ENCODE results near the gene DOC2A.

DOC2A gene

DNA sequence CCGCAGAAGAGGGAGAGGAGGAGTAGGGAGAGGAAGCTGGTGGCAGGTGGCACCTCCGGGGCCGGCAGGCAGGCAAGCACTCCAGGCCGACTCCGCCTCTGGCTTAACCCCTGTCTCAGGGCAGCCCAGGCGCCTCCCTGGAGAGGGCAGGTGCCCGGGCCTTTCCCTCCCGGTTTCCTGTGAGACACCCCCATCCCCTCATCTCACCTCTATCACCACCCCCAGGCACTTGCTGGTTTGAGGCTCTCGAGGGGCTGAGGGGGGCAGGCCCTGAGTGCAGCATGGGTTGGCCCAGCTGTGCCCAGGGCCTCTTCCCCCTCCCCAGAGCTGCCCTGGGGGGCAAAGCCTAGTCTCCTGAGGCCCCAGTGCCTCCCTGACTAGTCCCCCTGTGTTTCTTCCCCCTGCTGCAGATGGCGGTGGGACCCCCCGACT is 6.0 kb downstream of the DOC2A start:
- H3K4me1 Mint-ChIP-seq (ENCODE audit: low read depth) = peaks cover 5% of the 10 kb centered on the region
- H3K27ac Mint-ChIP-seq = no peak overlapping the region
- peaks cover 23% of the 10 kb centered on the region for H3K27me3 Mint-ChIP-seq
- H3K36me3 Mint-ChIP-seq (ENCODE audit: low read depth) = peaks cover 54% of the 10 kb centered on the region
- no peaks in the 10 kb centered on the region for H3K9me3 Mint-ChIP-seq
- intact Hi-C loops (cut with micrococcal nuclease) = loop anchor here (10.0 kb wide), 1 partner anchor 90 kb away; no protein-coding TSS in a partner anchor
- H3K4me3 Mint-ChIP-seq = no peak overlapping the region

GRCh38 chr16:30004424-30004776 is 6.4 kb downstream of the DOC2A start:
- Mint-ChIP-seq H3K36me3 (ENCODE audit: low read depth) (peaks cover 59% of the 10 kb centered on the region), H3K9me3 (no peaks in the 10 kb centered on the region)
- intact Hi-C loops (cut with micrococcal nuclease) = loop anchor here (10.0 kb wide), 1 partner anchor 90 kb away; no protein-coding TSS in a partner anchor

GRCh38 chr16:30003670-30004423 is 7.0 kb downstream of the DOC2A start:
- intact Hi-C loops (cut with micrococcal nuclease) = loop anchor here (10.0 kb wide), 1 partner anchor 89 kb away; no protein-coding TSS in a partner anchor
- Mint-ChIP-seq H3K27ac (no peak overlapping the region), H3K4me1 (ENCODE audit: low read depth) (peaks cover 5% of the 10 kb centered on the region)

More at GRCh38 chr16:30004424-30004776, 6.4 kb downstream of the DOC2A start:
- Mint-ChIP-seq H3K4me1 (ENCODE audit: low read depth) (peaks cover 5% of the 10 kb centered on the region), H3K4me3 (no peak overlapping the region), H3K27me3 (peaks cover 18% of the 10 kb centered on the region), H3K27ac (no peak overlapping the region)

GRCh38 chr16:30002614-30003346 is 8.0 kb downstream of the DOC2A start:
- H3K4me1 Mint-ChIP-seq (ENCODE audit: low read depth) = peaks cover 5% of the 10 kb centered on the region
- H3K4me3 Mint-ChIP-seq = no peak overlapping the region
- H3K27ac Mint-ChIP-seq = no peak overlapping the region
- intact Hi-C loops (cut with micrococcal nuclease) = loop anchor here (10.0 kb wide), 1 partner anchor 88 kb away; no protein-coding TSS in a partner anchor
- no peaks in the 10 kb centered on the region for H3K9me3 Mint-ChIP-seq
- H3K27me3 Mint-ChIP-seq = peaks cover 3% of the 10 kb centered on the region
- H3K36me3 Mint-ChIP-seq (ENCODE audit: low read depth) = peaks cover 75% of the 10 kb centered on the region

More at GRCh38 chr16:30003670-30004423, 7.0 kb downstream of the DOC2A start:
- H3K27me3 Mint-ChIP-seq = peaks cover 13% of the 10 kb centered on the region
- H3K4me3 Mint-ChIP-seq = no peak overlapping the region
- peaks cover 64% of the 10 kb centered on the region for H3K36me3 Mint-ChIP-seq (ENCODE audit: low read depth)
- no peaks in the 10 kb centered on the region for H3K9me3 Mint-ChIP-seq

DNA sequence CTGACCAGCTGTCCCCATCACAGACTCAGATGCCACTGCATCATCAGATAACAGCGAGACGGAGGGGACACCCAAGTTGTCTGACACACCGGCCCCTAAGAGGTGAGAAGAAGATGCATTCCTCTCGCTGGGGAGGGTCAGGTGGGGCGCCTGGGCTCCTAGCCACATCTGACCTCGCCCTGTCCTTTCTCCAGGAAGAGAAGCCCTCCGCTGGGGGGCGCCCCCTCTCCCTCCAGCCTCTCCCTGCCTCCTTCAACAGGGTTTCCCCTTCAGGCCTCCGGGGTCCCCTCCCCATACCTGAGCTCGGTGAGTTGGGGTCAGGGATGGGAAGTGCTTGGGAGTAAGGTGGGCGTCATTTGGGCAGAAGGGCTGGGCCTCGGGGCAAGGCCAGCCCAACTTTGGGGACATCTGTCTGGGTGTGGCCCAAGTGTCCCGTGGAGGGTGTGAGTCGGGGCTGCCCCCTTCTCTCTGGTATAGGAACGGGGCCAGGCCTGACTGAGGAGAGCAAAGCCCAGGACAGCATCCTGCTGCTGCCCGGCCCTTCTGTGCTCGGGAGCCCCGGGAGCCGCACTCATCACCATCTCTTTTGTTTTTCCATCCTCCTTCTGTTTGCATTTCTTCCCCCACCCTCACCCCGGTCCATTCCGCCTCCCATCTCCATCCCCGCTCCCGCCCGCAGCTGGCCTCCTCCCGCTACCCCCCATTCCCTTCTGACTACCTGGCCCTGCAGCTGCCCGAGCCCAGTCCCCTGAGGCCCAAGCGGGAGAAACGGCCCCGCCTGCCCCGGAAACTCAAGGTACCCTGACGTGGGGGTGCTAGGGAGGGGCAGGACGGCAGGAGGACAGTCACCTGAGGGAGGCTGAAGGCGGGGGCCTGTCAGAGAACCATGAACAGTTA is 9.8 kb downstream of the DOC2A start:
- H3K9me3 Mint-ChIP-seq = no peaks in the 10 kb centered on the region
- no peak overlapping the region for H3K27ac Mint-ChIP-seq
- intact Hi-C loops (cut with micrococcal nuclease) = loop anchor here (10.0 kb wide), 1 partner anchor 86 kb away; no protein-coding TSS in a partner anchor
- no peaks in the 10 kb centered on the region for H3K27me3 Mint-ChIP-seq
- H3K4me1 Mint-ChIP-seq (ENCODE audit: low read depth) = peaks cover 16% of the 10 kb centered on the region
- H3K36me3 Mint-ChIP-seq (ENCODE audit: low read depth) = peaks cover 76% of the 10 kb centered on the region
- H3K4me3 Mint-ChIP-seq = no peak overlapping the region

DNA sequence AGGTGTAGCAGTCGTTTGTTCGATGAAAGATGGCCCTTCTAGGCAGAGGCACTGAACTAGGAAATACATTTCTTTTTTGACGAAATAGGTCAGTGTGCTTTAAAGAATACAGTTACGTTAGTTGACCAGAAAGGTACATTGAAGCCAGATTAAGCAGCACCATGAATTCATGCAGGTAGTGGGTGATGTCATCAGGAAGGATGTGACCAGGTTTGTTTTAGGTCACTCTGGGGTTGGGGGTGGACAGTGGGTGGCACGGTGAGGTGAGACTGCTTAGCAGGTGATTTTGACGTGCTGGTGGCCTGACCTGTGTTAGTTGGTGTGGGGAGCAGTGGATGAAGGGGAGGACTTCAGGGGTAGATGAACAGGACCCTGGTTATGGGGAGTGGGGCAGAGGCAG is 11.2 kb downstream of the DOC2A start:
- Mint-ChIP-seq H3K9me3 (no peaks in the 10 kb centered on the region), H3K27me3 (no peaks in the 10 kb centered on the region), H3K27ac (no peak overlapping the region), H3K4me1 (ENCODE audit: low read depth) (peaks cover 23% of the 10 kb centered on the region), H3K36me3 (ENCODE audit: low read depth) (peaks cover 84% of the 10 kb centered on the region), H3K4me3 (no peak overlapping the region)
- intact Hi-C loops (cut with micrococcal nuclease) = loop anchor here (5.0 to 10.0 kb wide), 2 partner anchors 85 to 192 kb away; partner anchors contain the start of gene MAZ

- H3K4me1 Mint-ChIP-seq (ENCODE audit: low read depth) = peaks cover 33% of the 10 kb centered on the region
- peak overlapping the region; percentile 100 for H3K4me3 Mint-ChIP-seq
- no peaks in the 10 kb centered on the region for H3K27me3 Mint-ChIP-seq
- peaks cover 80% of the 10 kb centered on the region for H3K36me3 Mint-ChIP-seq (ENCODE audit: low read depth)
- H3K9me3 Mint-ChIP-seq = no peaks in the 10 kb centered on the region
- H3K27ac Mint-ChIP-seq = peak overlapping the region; percentile 98
- intact Hi-C loops (cut with micrococcal nuclease) = loop anchor here (1.0 to 5.0 kb wide), 2 partner anchors 24 to 190 kb away; partner anchors contain the start of genes MAZ and TAOK2
Measured at GRCh38 chr16:29996766-29997250, 14.0 kb downstream of the DOC2A start.

DNA sequence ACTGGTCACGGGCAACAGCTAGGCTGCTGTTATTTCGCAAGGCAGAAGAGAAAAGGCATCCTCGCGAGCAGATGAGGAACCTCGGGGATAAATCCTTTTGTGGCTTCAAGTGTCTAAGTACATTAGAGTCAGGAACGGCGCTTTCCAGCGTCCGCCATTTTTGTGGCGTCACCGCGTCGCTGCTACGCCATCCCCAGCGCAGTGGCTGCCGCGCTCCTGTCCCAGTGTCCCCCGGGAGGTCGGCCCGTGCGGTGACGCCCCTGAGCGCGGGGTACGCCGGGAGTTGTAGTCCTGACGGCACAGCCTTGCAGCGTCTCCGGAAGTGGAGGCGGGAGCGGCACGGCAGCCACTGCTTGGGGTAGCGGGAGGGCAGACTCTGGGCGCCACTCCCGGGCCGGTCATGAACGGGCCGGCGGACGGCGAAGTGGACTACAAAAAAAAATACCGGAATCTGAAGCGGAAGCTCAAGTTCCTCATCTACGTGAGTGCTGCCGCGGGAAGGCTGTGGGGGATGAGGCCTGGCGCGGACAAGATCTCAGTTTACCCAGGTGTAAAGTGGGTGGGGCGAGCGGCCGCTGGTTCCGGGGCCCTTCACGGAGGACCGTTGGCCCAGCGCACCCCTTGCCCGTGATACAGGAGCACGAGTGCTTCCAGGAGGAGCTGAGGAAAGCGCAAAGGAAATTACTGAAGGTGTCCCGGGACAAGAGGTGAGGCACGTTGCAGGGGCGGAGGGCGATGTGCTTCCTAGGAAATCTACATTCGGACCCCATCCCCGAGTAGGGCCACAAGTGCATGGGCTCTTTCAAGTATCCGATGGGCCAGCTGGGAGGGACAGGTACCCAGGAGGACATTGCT is 14.7 kb downstream of the DOC2A start, which contains the start of gene INO80E:
INO80E (plus strand) TSS at position 331 of the 855 bp plus-strand sequence; CDS start at position 401, 70 bp downstream.
- Mint-ChIP-seq H3K4me3 (peak within 1 kb of the TSS; percentile 100), H3K36me3 (ENCODE audit: low read depth) (peaks cover 80% of the 10 kb centered on the region), H3K4me1 (ENCODE audit: low read depth) (peaks cover 33% of the 10 kb centered on the region), H3K27me3 (no peaks in the 10 kb centered on the region), H3K27ac (peak within 1 kb of the TSS; percentile 98), H3K9me3 (no peaks in the 10 kb centered on the region)
- intact Hi-C loops (cut with micrococcal nuclease) = loop anchor here (1.0 to 5.0 kb wide), 2 partner anchors 23 to 189 kb away; partner anchors contain the start of genes MAZ and TAOK2

- H3K27me3 Mint-ChIP-seq = no peaks in the 10 kb centered on the region
- intact Hi-C loops (cut with micrococcal nuclease) = loop anchor here (5.0 kb wide), 1 partner anchor 188 kb away; the partner anchor contains the start of gene MAZ
Measured at GRCh38 chr16:29995324-29995910, 15.4 kb downstream of the DOC2A start, which contains the start of gene HIRIP3. Gene HIRIP3, minus strand, starts transcription at chr16:29995617. Its CDS starts 12 bp downstream, at chr16:29995605.

GRCh38 chr16:29994600-29995323 is 16.1 kb downstream of the DOC2A start:
- no peaks in the 10 kb centered on the region for H3K27me3 Mint-ChIP-seq
- no peaks in the 10 kb centered on the region for H3K9me3 Mint-ChIP-seq
- intact Hi-C loops (cut with micrococcal nuclease) = loop anchor here (5.0 kb wide), 1 partner anchor 187 kb away; the partner anchor contains the start of gene MAZ
- H3K36me3 Mint-ChIP-seq (ENCODE audit: low read depth) = peaks cover 80% of the 10 kb centered on the region
- H3K4me3 Mint-ChIP-seq = peak overlapping the region; percentile 100
- H3K4me1 Mint-ChIP-seq (ENCODE audit: low read depth) = peaks cover 33% of the 10 kb centered on the region
- H3K27ac Mint-ChIP-seq = peak overlapping the region; percentile 98

More at GRCh38 chr16:29995324-29995910, 15.4 kb downstream of the DOC2A start, which contains the start of gene HIRIP3:
- Mint-ChIP-seq H3K4me1 (ENCODE audit: low read depth) (peaks cover 33% of the 10 kb centered on the region), H3K9me3 (no peaks in the 10 kb centered on the region), H3K27ac (peak within 1 kb of the TSS; percentile 98), H3K4me3 (peak within 1 kb of the TSS; percentile 100), H3K36me3 (ENCODE audit: low read depth) (peaks cover 80% of the 10 kb centered on the region)

DNA sequence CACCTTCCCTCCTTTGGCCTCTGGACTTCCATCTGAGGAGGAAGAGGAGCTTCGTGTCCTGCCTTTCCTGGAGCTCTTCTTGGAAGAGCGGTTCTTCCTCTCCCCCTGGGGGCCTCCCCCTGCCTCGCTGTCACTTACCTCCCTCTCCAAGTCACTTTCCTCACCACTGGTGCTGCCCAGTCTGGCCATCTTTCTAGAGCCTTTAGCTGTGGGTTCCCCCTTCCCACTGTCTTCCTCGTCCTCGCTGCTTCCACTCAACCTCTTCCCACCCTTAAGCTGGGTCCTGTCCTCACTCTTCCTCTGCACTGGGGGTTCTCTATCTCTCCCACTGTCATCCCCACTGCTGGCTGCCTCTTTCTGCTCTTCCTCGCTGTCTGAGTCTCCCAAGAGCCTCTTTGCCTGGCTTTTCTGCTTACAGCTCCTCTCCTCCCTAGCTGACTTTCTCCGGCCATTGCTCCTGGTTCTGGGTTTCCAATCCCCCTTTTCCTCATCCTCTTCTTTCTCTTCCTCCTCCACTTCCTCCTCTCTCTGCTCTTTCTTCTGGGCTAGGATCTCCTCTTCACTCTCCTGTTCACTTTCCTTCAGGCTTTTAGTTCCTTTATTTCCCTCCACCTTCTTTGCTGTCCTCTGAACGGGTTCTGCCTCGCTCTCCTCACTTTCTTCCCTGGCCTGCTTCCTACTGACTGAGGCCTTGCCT is 16.8 kb downstream of the DOC2A start:
- no peaks in the 10 kb centered on the region for H3K27me3 Mint-ChIP-seq
- peak overlapping the region; percentile 98 for H3K27ac Mint-ChIP-seq
- no peaks in the 10 kb centered on the region for H3K9me3 Mint-ChIP-seq
- intact Hi-C loops (cut with micrococcal nuclease) = no loop called here
- H3K36me3 Mint-ChIP-seq (ENCODE audit: low read depth) = peaks cover 80% of the 10 kb centered on the region
- no peak overlapping the region for H3K4me3 Mint-ChIP-seq
- H3K4me1 Mint-ChIP-seq (ENCODE audit: low read depth) = peaks cover 33% of the 10 kb centered on the region
